ENCODE measurements around the gene NKAIN4. TPM values are rescaled to one million over a fixed set of nuclear protein-coding genes. Genes with fewer than 3 reads are reported as not detected.

The NKAIN4 gene
- total RNA-seq, 1 donor from 2014 or later: 1.1 TPM

DNA sequence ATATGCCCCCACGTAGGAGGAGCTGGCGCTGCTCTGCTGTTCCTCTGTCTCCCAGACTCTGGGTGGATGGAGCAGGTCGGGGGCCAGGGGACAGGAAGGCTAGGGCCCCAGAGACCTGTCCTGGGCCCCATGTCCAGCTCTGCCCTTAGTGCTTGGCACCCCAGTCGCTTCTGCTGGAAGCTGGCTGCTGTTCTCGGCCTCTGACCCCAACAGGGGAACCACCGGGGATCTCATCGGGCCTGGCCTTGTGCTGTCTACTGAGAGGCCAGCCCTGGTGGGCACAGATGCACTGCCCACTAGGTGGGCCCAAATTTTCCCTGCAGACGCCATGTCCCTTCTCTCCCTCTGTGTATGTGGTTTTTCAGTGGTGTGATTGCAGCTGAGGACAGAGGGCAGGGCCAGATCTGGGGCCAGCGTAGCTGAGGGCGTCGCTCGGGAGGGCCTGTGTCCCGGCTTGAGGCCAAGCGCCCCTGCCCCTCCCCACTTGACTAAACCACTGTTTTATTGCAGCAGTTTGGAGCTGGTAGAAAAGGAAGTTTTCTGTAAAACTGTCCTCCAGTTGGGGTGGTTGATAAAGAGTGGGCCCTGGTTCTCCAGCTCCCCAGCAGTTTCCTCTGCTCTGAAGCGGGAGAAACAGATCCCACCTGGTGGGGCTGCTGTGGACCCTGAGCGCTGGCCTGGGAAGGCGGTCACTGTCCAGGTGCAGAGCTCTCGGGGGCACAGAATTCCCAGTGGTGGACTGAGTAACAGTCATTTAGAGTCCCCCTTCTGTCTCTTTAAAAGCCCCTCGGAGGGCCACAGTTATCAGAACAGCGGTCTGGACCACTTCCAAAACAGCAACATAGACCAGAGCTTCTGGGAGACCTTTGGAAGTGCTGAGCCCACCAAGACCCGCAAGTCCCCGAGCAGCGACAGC lies 32.8 kb upstream of the NKAIN4 start:
- FAIRE-seq (no peak), DNase-seq (ENCODE audit: low read depth) (no peak)
- no peak overlapping the region for H3K4me3 ChIP-seq (ENCODE audit: low read depth, low read length)
- no peak for TF ChIP-seq CTCF (IDR thresholded peaks at IDR 0.05; ENCODE audit: insufficient read depth, low read length, severe bottlenecking)
- no peaks in the 10 kb centered on the region for H3K27me3 ChIP-seq (ENCODE audit: control insufficient read depth, insufficient read depth, low read length)
- peaks cover 22% of the 10 kb centered on the region for H3K36me3 ChIP-seq (ENCODE audit: control insufficient read depth, insufficient read depth, low read length)

- H3K36me3 ChIP-seq (ENCODE audit: control insufficient read depth, insufficient read depth, low read length): peaks cover 26% of the 10 kb centered on the region
- H3K4me3 ChIP-seq (ENCODE audit: low read depth, low read length): no peak overlapping the region
- DNase-seq (ENCODE audit: low read depth) (no peak), FAIRE-seq (no peak)
- no peaks in the 10 kb centered on the region for H3K27me3 ChIP-seq (ENCODE audit: control insufficient read depth, insufficient read depth, low read length)
- no peak for TF ChIP-seq CTCF (IDR thresholded peaks at IDR 0.05; ENCODE audit: insufficient read depth, low read length, severe bottlenecking)
These were observed 31.7 kb upstream of the NKAIN4 start for GRCh38 chr20:63285636-63286615.

DNA sequence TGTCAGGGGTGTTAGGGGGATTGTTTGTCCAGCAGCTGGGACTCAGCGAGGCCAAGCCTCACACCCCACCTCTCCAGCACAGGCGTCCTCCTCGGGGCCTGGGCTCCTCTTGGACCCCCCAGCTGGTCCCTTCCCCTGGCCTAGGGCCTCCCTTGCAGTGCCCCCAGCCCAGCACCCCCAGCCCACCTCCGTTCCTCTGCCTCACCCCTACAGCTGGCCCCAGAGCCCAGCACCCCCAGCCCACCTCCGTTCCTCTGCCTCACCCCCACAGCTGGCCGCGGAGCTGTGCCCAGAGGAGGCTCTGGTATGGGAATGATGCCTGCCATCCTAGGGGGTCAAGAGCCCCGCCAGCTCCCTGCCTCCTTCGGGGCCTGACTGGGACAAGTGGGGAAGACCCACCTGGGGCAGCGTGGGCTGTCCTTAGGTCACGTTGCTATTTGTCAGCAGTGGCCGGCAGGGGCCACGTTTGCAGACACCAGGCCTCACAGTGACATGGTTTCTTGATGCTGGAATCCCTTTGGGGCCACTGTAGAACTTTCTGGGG lies 30.8 kb upstream of the NKAIN4 start:
- no peak for TF ChIP-seq CTCF (IDR thresholded peaks at IDR 0.05; ENCODE audit: insufficient read depth, low read length, severe bottlenecking)
- H3K36me3 ChIP-seq (ENCODE audit: control insufficient read depth, insufficient read depth, low read length): peaks cover 26% of the 10 kb centered on the region

GRCh38 chr20:63284544-63284949 lies 30.3 kb upstream of the NKAIN4 start:
- Histone ChIP-seq H3K27me3 (ENCODE audit: control insufficient read depth, insufficient read depth, low read length) (no peaks in the 10 kb centered on the region), H3K36me3 (ENCODE audit: control insufficient read depth, insufficient read depth, low read length) (peaks cover 29% of the 10 kb centered on the region), H3K4me3 (ENCODE audit: low read depth, low read length) (no peak overlapping the region)
- DNase-seq (ENCODE audit: low read depth): no peak
- TF ChIP-seq CTCF (IDR thresholded peaks at IDR 0.05; ENCODE audit: insufficient read depth, low read length, severe bottlenecking): no peak
- FAIRE-seq: no peak

More for the DNA sequence above, 30.8 kb upstream of the NKAIN4 start:
- no peak for FAIRE-seq
- no peak for DNase-seq (ENCODE audit: low read depth)
- Histone ChIP-seq H3K27me3 (ENCODE audit: control insufficient read depth, insufficient read depth, low read length) (no peaks in the 10 kb centered on the region), H3K4me3 (ENCODE audit: low read depth, low read length) (no peak overlapping the region)

GRCh38 chr20:63284083-63284440 lies 29.8 kb upstream of the NKAIN4 start:
- no peak overlapping the region for H3K4me3 ChIP-seq (ENCODE audit: low read depth, low read length)
- peaks cover 30% of the 10 kb centered on the region for H3K36me3 ChIP-seq (ENCODE audit: control insufficient read depth, insufficient read depth, low read length)
- FAIRE-seq: no peak
- no peaks in the 10 kb centered on the region for H3K27me3 ChIP-seq (ENCODE audit: control insufficient read depth, insufficient read depth, low read length)
- no peak for DNase-seq (ENCODE audit: low read depth)
- TF ChIP-seq CTCF (IDR thresholded peaks at IDR 0.05; ENCODE audit: insufficient read depth, low read length, severe bottlenecking): no peak

Measured in bronchial epithelial cell (primary cell).